Activated CD8-positive, alpha-beta T cell treated with anti-CD3 and anti-CD28 coated beads, Interleukin-2, amount 10 ng/mL, durations not matched to agents 7 days and 5 days (primary cell): Measurements from ENCODE around the gene LBHD1. TPM values are rescaled to one million over a fixed set of nuclear protein-coding genes. Genes with fewer than 3 reads are reported as not detected.

Experiments used
- ATAC-seq: fragments of 150-1000 bp; cut with Tn5 transposase; one replicate; pipeline ENCODE4 v1.10.0; 2021; ENCODE audit warnings: moderate library complexity
- CTCF ChIA-PET: fragments of 350-600 bp; sonication (Branson Sonifier 250); formaldehyde crosslinking; loops from one replicate; lab custom pipeline; 2021; ENCODE audit warnings: antibody characterized with exemption; lab: Charles Lee
- POLR2A ChIA-PET: fragments of 350-600 bp; sonication (Branson Sonifier 250); formaldehyde crosslinking; loops from one replicate; lab custom pipeline; 2021; ENCODE audit warnings: antibody characterized with exemption; lab: Charles Lee
- DNase-seq: peaks from one replicate; pipeline ENCODE4 v3.0.0-alpha.2; 2020
- H3K27ac Mint-ChIP-seq: one replicate; pipeline ENCODE4 v1.8.0; 2021; ENCODE audit warnings: mild to moderate bottlenecking, mixed read lengths
- H3K27me3 Mint-ChIP-seq: one replicate; pipeline ENCODE4 v1.8.0; 2021; ENCODE audit warnings: low read depth, mixed read lengths
- H3K36me3 Mint-ChIP-seq: one replicate; pipeline ENCODE4 v1.8.0; 2021; ENCODE audit warnings: low read depth, mixed read lengths
- H3K4me1 Mint-ChIP-seq: one replicate; pipeline ENCODE4 v1.8.0; 2021; ENCODE audit warnings: low read depth, mixed read lengths
- H3K4me3 Mint-ChIP-seq: one replicate; pipeline ENCODE4 v1.8.0; 2021; ENCODE audit warnings: mild to moderate bottlenecking, mixed read lengths
- H3K9me3 Mint-ChIP-seq: one replicate; pipeline ENCODE4 v1.8.0; 2022; ENCODE audit warnings: mixed read lengths; ENCODE audit not compliant: insufficient read depth
- total RNA-seq, 2 experiments: library from RNA; stranded (reverse); gene quantifications; one replicate each; pipeline ENCODE4 v1.2.3, GENCODE V29; 2021

Gene LBHD1
- total RNA-seq, 2 experiments from 2014 or later, result 22.3 to 25.0 TPM

DNA sequence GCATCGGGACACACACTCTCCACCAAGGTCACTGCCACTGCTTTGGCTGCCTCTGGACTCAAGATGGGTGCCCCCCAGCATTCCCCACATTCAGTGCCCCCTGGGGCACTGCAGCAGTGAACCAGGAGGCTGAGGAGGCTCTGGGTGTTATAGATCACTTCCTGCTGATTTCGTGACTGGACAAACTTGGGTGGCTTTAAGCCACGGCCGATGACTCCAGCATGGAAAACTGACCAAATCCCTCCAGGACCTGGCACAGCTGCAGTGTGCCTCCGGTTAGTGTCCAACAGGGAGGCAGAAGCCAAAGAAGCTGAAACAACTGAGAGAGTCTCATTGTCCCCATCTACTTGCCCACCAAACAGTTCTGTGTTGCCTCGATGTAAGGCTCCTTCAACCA is 24.5 kb downstream of the LBHD1 start:
- peaks cover 34% of the 10 kb centered on the region for H3K4me1 Mint-ChIP-seq
- DNase-seq (no peak), ATAC-seq (no peak)
- peak overlapping the region; percentile 43 for H3K27ac Mint-ChIP-seq
- no peaks in the 10 kb centered on the region for H3K27me3 Mint-ChIP-seq
- ChIA-PET CTCF (no interaction called here), POLR2A (interaction anchor here (0.7 to 8.9 kb wide), 7 partner anchors 9 to 74 kb away, joined by 3 to 76 read pairs (median 9); partner anchors contain the start of genes C11orf98, CSKMT, LBHD1 and TUT1)
- no peak overlapping the region for H3K4me3 Mint-ChIP-seq
- peaks cover 46% of the 10 kb centered on the region for H3K36me3 Mint-ChIP-seq
- H3K9me3 Mint-ChIP-seq, result no peaks in the 10 kb centered on the region

DNA sequence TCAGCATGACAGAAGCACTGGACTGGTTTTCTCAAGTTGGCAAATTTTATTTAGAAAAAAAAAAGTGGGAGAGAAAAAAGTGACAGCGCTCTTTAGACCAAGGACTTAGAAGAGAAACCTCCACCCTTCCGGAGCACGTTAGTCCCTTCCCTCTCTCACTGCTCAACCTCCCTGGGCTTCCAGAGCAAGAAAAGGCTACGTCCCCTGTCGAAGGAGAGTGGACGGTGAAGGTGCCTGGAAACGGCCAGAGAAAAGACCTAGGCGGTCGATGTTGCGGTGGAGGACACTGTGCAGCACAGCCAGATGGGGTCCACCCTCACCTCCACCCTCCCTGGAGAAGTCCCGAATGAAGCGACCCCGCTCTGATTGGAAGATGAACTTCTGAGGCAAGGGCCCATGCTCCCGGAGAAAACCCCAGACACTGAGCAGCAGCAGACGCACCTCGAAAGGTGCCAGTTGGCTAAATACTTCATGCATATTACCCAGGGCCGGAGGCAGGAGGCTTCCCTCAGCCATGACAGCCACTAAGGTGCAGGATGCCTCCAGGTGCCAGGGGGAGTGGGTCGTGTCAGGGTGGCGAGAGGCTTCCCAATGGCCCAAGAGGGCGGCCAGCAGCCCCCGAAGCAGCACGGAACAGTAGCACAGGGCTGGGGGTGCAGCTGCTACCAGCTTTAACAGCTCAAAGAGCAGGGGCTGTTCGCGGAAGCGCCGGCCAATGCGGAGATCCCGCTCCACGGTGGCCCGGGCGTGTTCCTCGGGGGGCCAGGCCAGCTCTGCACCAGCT is 25.1 kb downstream of the LBHD1 start:
- peaks cover 44% of the 10 kb centered on the region for H3K36me3 Mint-ChIP-seq
- peak overlapping the region; percentile 96 for H3K27ac Mint-ChIP-seq
- ChIA-PET POLR2A (interaction anchor here (1.0 to 8.9 kb wide), 9 partner anchors 10 to 194 kb away, joined by 3 to 76 read pairs (median 6); partner anchors contain the start of genes B3GAT3, C11orf98, CSKMT and HNRNPUL2), CTCF (interaction anchor here (1.6 kb wide), 1 partner anchor 55 kb away, joined by 10 read pairs; the partner anchor contains the start of gene TUT1)
- ATAC-seq (peak; percentile 2), DNase-seq (no peak)
- peaks cover 30% of the 10 kb centered on the region for H3K4me1 Mint-ChIP-seq
- H3K27me3 Mint-ChIP-seq, result no peaks in the 10 kb centered on the region
- H3K4me3 Mint-ChIP-seq, result peak overlapping the region; percentile 99
- no peaks in the 10 kb centered on the region for H3K9me3 Mint-ChIP-seq

DNA sequence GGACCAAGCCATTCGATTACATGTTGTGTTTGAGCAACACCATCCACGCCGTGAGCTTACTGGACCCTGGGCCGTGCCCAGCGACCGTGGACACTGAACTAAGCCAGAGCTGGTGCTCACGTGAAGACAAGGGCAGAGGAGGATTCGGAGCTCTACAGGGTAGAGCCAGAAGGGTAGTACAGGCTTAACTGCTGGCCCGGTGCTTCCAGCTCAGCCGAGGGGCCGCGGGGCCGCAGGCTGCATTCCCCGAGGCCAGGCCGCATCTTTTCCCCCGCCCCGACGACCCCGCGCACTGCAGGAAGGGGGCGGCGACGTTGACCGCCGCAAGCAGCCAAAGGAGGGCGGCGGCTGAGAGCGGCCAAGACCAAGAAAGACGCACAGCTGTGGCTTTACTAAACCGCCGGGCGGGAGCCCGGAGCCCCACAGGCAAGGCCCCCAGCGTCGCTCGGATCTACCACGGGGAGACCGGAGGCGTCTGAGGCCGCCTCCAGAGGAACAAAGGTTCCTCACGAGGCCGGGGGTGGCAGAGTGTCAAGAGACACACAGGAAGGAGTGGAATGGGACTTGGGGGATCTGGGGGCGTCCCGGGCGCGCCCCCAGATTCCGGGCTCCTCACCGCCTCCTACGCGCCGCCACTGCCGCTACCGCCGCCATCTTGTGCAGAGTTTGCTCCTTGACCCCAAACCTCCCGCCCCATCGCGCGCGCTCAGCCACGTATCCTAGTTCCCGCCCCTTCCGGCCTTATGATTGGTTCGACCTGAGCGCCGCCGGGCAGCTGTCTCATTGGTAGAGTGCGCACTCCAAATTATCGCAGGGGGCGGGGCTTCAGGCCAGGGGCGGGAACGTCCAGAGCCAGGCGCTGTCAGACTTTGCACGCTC is 25.9 kb downstream of the LBHD1 start, which contains the start of gene GANAB:
Gene GANAB, minus strand, starts transcription at position 668 of the 879 bp plus-strand sequence. Its CDS starts 14 bp downstream, at position 654.
- peak; percentile 100 for DNase-seq
- H3K27ac Mint-ChIP-seq, result peak within 1 kb of the TSS; percentile 96
- H3K36me3 Mint-ChIP-seq, result peaks cover 46% of the 10 kb centered on the region
- peaks cover 32% of the 10 kb centered on the region for H3K4me1 Mint-ChIP-seq
- ChIA-PET CTCF (interaction anchor here (0.7 to 1.6 kb wide), 3 partner anchors 54 to 251 kb away, joined by 3 to 10 read pairs (median 3); partner anchors contain the start of gene TUT1), POLR2A (interaction anchor here (0.7 to 8.9 kb wide), 12 partner anchors 11 to 195 kb away, joined by 3 to 76 read pairs (median 5); partner anchors contain the start of genes B3GAT3, C11orf98, CSKMT and HNRNPUL2)
- H3K9me3 Mint-ChIP-seq, result no peaks in the 10 kb centered on the region
- H3K27me3 Mint-ChIP-seq, result no peaks in the 10 kb centered on the region
- ATAC-seq, result peak; percentile 98
- peak within 1 kb of the TSS; percentile 99 for H3K4me3 Mint-ChIP-seq

DNA sequence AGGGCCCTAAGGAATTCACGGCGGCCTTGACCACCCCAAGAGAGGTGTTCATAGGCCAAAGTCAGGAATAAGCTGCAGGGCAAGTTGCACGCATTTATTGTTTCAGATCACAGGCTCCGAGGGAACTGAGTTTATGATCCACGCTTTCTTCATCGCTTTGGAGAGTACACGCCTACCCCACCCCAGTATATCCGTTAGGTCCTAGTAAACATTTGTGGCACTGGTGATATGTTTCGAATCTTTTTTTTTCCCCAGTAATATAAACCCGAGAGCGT is 26.5 kb downstream of the LBHD1 start:
- ATAC-seq, result peak; percentile 1
- peaks cover 49% of the 10 kb centered on the region for H3K36me3 Mint-ChIP-seq
- peak overlapping the region; percentile 99 for H3K4me3 Mint-ChIP-seq
- no peaks in the 10 kb centered on the region for H3K27me3 Mint-ChIP-seq
- DNase-seq, result no peak
- peaks cover 36% of the 10 kb centered on the region for H3K4me1 Mint-ChIP-seq
- POLR2A ChIA-PET, result interaction anchor here (0.7 to 8.9 kb wide), 10 partner anchors 11 to 196 kb away, joined by 3 to 76 read pairs (median 6); partner anchors contain the start of genes B3GAT3, C11orf98, CSKMT and TMEM223
- CTCF ChIA-PET, result interaction anchor here (0.7 to 1.6 kb wide), 3 partner anchors 54 to 250 kb away, joined by 3 to 10 read pairs (median 3); partner anchors contain the start of gene TUT1
- H3K27ac Mint-ChIP-seq, result peak overlapping the region; percentile 96
- H3K9me3 Mint-ChIP-seq, result no peaks in the 10 kb centered on the region

DNA sequence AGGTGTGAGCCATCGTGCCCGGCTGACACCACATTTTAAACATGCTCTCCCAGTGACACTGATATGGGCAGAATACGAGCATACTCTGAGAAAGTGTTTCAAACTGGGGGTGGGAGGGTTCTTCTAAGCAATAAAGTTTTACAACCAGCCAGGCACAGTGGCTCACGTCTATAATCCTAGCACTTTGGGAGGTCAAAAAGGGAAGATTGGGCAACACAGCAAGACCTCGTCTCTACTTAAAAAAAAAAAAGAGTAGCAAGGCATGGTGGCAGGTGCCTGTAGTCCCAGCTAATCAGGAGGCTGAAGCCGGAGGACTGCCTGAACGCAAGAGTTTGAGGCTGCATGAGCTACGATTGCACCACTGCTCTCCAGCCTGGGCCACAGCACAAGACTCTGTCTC is 27.8 kb downstream of the LBHD1 start:
- H3K4me3 Mint-ChIP-seq, result peak overlapping the region; percentile 45
- peaks cover 44% of the 10 kb centered on the region for H3K4me1 Mint-ChIP-seq
- ChIA-PET POLR2A (interaction anchor here (0.6 to 8.9 kb wide), 7 partner anchors 10 to 89 kb away, joined by 3 to 76 read pairs (median 4); partner anchors contain the start of genes C11orf98, CSKMT and TUT1), CTCF (interaction anchor here (0.6 to 1.2 kb wide), 4 partner anchors 9 to 188 kb away, joined by 3 to 4 read pairs (median 3); partner anchors contain the start of genes INTS5 and STX5)
- peak overlapping the region; percentile 34 for H3K27ac Mint-ChIP-seq
- DNase-seq, result no peak
- no peaks in the 10 kb centered on the region for H3K27me3 Mint-ChIP-seq
- H3K36me3 Mint-ChIP-seq, result peaks cover 52% of the 10 kb centered on the region
- no peaks in the 10 kb centered on the region for H3K9me3 Mint-ChIP-seq
- no peak for ATAC-seq

DNA sequence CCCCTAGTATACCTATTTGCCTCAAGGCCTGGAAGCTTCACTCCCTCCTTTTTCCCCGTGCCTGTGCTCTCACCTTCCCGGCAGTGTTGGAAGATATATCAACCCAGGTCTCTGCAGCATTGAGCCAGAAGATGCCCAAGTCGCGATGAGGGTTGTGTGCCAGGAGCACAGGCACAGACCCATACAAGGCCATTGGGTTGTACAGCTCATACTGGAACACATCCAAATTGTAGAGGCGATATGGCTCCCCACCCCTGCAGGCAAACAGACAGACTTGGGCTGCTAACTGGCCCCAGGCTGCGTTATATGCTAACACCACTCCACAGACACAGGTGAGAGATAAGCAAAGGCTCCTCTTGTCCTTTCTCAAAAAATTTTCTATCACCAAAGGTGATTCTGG is 39.6 kb downstream of the LBHD1 start:
- ChIA-PET POLR2A (no interaction called here), CTCF (no interaction called here)
- H3K9me3 Mint-ChIP-seq, result no peaks in the 10 kb centered on the region
- H3K4me1 Mint-ChIP-seq, result peaks cover 19% of the 10 kb centered on the region
- ATAC-seq, result no peak
- no peaks in the 10 kb centered on the region for H3K27me3 Mint-ChIP-seq
- peak overlapping the region; percentile 13 for H3K27ac Mint-ChIP-seq
- H3K4me3 Mint-ChIP-seq, result no peak overlapping the region
- no peak for DNase-seq
- H3K36me3 Mint-ChIP-seq, result peaks cover 83% of the 10 kb centered on the region

DNA sequence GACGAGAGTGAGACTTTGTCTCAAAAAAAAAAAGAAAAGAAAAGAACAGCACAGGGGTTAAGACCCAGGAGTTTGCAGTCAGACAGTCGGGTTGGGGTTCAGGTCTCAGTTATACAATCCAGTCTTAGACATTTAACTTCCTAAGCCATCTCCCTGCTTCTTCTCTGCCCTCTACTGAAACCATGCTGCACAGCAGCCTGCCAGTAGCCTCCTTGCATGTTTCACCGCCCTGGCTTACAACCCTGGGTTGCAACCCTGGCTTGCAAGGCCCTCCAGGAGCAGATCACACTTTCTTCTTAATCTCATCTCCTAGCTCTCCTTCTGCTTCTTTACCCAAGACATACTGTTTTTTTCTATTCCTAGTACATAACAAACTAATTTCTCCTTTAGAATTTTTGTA is 44.4 kb downstream of the LBHD1 start:
- Mint-ChIP-seq H3K4me1 (peaks cover 2% of the 10 kb centered on the region), H3K4me3 (no peak overlapping the region), H3K27ac (no peak overlapping the region), H3K9me3 (no peaks in the 10 kb centered on the region), H3K27me3 (no peaks in the 10 kb centered on the region), H3K36me3 (peaks cover 70% of the 10 kb centered on the region)
- ChIA-PET POLR2A (interaction anchor here (1.0 kb wide), 1 partner anchor 37 kb away, joined by 3 read pairs; the partner anchor contains the start of genes C11orf98 and CSKMT), CTCF (interaction anchor here (1.5 to 1.8 kb wide), 3 partner anchors 16 to 67 kb away, joined by 3 to 4 read pairs (median 3); partner anchors contain the start of gene EML3)
- DNase-seq (no peak), ATAC-seq (peak; percentile 24)

DNA sequence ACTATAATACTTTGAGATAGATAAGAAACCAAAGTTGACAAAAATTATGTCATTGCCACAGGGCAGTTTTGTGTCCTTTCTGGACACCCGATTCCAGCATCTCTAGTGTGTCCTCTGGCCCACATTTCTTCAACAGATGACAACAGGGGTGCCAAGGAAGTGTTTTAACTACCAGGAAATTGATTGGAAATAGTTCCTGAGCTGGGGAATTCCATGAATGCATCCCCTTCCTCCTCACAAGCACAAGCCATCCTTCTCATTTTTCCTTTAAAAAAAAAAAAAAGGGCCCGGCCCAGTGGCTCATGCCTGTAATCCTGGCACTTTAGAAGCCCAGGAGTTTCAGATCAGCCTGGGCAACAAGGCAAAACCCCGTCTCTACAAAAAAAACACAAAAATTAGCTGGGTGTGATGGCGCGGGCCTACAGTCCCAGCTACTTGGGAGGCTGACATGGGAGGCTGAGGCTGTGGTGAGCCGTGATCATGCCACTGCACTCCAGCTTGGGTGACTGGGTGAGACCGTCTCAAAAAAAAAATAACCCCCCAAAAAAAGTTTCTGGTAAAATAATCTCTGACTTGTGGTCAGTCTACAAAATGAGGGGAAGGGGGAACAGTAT is 49.5 kb downstream of the LBHD1 start:
- no peak for ATAC-seq
- no peaks in the 10 kb centered on the region for H3K27me3 Mint-ChIP-seq
- H3K36me3 Mint-ChIP-seq, result peaks cover 48% of the 10 kb centered on the region
- H3K27ac Mint-ChIP-seq, result peak overlapping the region; percentile 92
- peak overlapping the region; percentile 86 for H3K4me3 Mint-ChIP-seq
- peaks cover 29% of the 10 kb centered on the region for H3K4me1 Mint-ChIP-seq
- ChIA-PET CTCF (interaction anchor here (1.0 to 3.4 kb wide), 8 partner anchors 11 to 62 kb away, joined by 3 to 18 read pairs (median 3); partner anchors contain the start of genes C11orf98, CSKMT, EML3 and TUT1), POLR2A (interaction anchor here (0.6 to 3.6 kb wide), 14 partner anchors 9 to 233 kb away, joined by 3 to 29 read pairs (median 9); partner anchors contain the start of genes C11orf98, CSKMT, EML3 and GANAB)
- no peaks in the 10 kb centered on the region for H3K9me3 Mint-ChIP-seq
- DNase-seq, result no peak

DNA sequence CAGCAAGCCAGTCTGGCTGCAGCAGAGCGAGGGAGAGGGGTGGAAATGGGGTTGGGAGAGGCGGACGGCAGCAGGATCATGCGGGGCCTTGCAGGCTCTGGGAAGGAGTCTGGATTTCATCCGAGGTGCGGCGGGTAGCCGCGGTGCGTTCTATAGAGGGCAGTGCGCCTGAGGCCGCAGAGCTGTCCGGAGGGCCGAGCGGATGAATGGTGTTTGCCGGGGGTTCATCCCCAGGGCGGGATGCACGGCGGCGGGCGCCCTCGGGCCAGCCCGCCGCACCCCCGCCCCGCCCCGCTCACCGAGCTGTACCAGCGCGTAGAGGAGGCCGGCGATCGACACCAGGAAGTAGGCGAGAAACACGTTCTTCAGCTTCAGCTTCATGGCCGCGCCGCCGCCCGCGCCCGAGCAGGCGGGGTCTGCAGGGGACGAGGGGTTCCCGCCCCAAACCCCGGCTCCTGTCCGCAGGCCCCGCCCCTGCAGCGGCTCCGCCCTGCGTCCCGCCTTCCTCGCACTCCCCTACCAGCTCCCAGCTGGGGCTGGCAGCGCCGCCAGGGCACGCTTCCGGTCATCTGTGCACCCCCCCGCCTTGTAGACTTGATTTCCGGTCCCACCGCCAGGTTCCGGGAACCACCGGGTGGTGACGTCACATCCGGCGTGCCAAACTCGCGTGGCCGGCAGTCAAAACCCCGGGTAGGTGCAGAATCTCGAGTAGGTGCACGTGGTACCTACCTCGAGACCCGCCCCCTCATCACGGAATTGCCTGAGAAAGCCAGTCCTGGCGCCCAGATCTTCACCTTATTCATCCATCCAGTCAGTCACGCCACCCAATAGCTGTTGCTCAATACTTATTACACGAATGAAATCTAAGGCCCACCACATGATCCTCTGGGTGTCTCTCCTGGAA is 50.2 kb downstream of the LBHD1 start, which contains the start of gene B3GAT3:
Gene B3GAT3, minus strand, starts transcription at position 420 of the 904 bp plus-strand sequence. Its CDS starts 39 bp downstream, at position 381.
- POLR2A ChIA-PET, result interaction anchor here (0.8 to 3.6 kb wide), 21 partner anchors 9 to 234 kb away, joined by 3 to 29 read pairs (median 5); partner anchors contain the start of genes C11orf98, CSKMT, EEF1G and EML3
- H3K4me3 Mint-ChIP-seq, result peak within 1 kb of the TSS; percentile 86
- H3K36me3 Mint-ChIP-seq, result peaks cover 44% of the 10 kb centered on the region
- peak within 1 kb of the TSS; percentile 97 for H3K27ac Mint-ChIP-seq
- no peaks in the 10 kb centered on the region for H3K9me3 Mint-ChIP-seq
- CTCF ChIA-PET, result interaction anchor here (1.0 to 3.4 kb wide), 12 partner anchors 10 to 240 kb away, joined by 3 to 18 read pairs (median 4); partner anchors contain the start of genes EML3, MTA2 and TUT1
- DNase-seq (peak; percentile 98), ATAC-seq (peak; percentile 90)
- H3K27me3 Mint-ChIP-seq, result no peaks in the 10 kb centered on the region
- peaks cover 29% of the 10 kb centered on the region for H3K4me1 Mint-ChIP-seq
